ENCODE measurements around the gene PKNOX2.

DNA sequence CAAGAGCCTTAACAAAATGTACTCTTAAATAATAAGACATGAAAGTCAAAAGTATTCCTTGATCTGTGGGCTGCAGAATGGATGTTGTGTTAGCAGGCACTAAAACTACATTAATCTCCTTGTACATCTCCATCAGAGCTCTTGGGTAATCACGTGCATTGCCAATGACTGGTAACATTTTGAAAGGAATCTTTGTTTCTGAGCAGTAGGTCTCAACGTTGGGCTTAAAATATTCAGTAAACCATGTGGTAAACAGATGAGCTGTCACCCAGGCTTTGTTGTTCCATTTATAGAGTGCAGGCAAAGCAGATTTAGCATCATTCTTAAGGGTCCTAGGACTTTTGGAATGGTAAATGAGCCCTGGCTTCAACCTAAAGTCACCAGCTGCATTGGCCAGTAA lies 152.9 kb downstream of the PKNOX2 start:
- TF ChIP-seq, protein P1, sequence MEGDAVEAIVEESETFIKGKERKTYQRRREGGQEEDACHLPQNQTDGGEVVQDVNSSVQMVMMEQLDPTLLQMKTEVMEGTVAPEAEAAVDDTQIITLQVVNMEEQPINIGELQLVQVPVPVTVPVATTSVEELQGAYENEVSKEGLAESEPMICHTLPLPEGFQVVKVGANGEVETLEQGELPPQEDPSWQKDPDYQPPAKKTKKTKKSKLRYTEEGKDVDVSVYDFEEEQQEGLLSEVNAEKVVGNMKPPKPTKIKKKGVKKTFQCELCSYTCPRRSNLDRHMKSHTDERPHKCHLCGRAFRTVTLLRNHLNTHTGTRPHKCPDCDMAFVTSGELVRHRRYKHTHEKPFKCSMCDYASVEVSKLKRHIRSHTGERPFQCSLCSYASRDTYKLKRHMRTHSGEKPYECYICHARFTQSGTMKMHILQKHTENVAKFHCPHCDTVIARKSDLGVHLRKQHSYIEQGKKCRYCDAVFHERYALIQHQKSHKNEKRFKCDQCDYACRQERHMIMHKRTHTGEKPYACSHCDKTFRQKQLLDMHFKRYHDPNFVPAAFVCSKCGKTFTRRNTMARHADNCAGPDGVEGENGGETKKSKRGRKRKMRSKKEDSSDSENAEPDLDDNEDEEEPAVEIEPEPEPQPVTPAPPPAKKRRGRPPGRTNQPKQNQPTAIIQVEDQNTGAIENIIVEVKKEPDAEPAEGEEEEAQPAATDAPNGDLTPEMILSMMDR (IDR thresholded peaks at IDR 0.05; ENCODE audit: low read depth, low read length, missing input control) = no peak
- TF ChIP-seq, protein P2, sequence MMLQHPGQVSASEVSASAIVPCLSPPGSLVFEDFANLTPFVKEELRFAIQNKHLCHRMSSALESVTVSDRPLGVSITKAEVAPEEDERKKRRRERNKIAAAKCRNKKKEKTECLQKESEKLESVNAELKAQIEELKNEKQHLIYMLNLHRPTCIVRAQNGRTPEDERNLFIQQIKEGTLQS (IDR thresholded peaks at IDR 0.05) = no peak
- no peak for TF ChIP-seq EGR1 (IDR thresholded peaks at IDR 0.05; ENCODE audit: low read depth in 2 of 2)
- TF ChIP-seq, protein P3, sequence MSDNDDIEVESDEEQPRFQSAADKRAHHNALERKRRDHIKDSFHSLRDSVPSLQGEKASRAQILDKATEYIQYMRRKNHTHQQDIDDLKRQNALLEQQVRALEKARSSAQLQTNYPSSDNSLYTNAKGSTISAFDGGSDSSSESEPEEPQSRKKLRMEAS (IDR thresholded peaks at IDR 0.05) = no peak
